ENCODE data around the gene REEP3.

DNA sequence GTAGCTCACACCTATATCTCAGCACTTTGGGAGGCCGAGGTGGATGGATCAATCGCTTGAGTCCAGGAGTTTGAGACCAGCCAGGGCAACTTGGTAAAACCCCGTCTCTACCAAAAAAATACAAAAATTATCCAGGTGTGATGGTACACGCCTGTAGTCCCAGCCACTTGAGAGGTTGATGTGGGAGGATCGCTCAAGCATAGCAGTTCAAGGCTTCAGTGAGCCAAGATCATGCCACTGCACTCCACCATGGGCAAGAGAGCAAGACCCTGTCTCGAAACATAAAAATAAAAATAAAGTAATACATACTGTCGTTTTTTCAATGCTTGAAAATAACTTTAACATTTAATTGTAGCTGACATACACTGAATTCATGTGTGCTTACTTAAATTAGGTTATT lies 57.3 kb downstream of the REEP3 start:
- no peak for TF ChIP-seq CTCF (conservative IDR thresholded peaks at IDR 0.05; ENCODE audit: low read depth, low read length)
- TF ChIP-seq EZH2 (IDR thresholded peaks at IDR 0.05; ENCODE audit: borderline replicate concordance, low read depth, low read length, poor library complexity, severe bottlenecking): no peak

Data from A673 (cell line).